HG03097 (cell line): ENCODE results near the gene ZBTB5.
"Not testable (repeated sequence)": the region's sequence is repeated elsewhere in the genome, so short reads cannot be mapped to it uniquely, and the experiment has no call there.

ENCODE experiments used
- ATAC-seq: cut with Tn5 transposase; IDR thresholded peaks from one replicate; pipeline ENCODE4 v1.9.1; 2021; ENCODE audit not compliant: unreplicated experiment, low FRiP score

ZBTB5 gene

DNA sequence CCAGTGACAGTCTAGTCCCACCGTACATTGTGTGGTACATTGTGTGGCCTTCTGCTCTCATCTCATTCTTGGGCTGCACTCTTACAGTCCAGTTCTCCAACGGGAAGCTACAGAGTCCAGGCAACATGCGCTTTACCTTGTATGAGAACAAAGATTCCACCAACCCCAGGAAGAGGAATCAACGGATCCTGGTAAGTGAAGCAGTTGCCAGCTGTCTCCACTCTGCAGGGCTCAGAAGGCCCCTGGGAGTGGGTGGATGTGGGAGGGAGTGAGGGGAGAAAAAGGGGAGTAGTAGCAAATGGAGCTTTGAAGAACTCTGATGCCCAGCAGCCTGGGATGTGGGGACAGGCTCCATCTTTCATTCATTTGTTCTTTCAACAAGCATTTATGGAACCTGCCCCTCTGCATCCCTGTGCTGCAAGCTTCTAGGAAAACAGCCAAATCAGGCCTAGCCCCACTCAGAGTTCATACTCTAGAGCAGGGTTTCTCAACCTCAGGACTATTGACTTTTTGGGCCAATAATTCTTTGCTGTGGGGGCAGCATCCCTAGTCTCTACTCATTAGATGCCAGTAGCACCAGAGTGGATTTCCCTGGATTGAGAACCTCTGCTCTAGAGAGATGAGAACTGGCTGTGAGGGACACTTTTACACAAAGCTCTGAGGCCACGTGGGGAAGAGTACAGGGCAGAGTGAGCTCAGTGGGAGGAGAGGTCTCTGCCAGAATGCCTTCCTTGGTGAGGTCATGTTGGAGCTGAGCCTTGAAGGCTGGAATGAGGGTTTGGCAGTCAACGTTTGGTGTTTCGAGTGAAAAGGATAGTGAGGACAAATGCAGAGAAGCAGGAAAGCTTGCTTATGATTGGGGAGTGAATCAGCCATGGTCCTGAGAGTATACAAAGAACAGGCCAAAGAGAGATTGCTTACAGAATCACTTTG lies 21.6 kb upstream of the ZBTB5 start:
- no peak for ATAC-seq

DNA sequence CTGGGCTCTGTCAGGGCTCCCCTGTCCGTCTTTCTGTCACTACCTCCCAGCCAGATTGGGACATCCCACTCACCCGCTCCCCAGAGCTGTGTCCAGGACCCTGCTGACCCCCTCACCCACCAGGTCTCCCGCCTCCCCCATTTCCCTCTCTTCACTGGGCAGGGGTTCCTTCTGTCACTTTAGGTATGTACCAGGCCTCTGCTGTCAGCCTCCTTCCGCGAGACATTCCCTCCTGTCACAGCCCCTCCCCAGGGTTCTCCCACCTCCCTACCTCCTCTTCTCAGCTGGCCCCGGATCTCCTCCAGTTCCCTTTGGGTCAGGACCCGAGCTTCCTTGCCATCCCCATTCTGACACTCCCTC lies 21.0 kb upstream of the ZBTB5 start:
- ATAC-seq = no peak

DNA sequence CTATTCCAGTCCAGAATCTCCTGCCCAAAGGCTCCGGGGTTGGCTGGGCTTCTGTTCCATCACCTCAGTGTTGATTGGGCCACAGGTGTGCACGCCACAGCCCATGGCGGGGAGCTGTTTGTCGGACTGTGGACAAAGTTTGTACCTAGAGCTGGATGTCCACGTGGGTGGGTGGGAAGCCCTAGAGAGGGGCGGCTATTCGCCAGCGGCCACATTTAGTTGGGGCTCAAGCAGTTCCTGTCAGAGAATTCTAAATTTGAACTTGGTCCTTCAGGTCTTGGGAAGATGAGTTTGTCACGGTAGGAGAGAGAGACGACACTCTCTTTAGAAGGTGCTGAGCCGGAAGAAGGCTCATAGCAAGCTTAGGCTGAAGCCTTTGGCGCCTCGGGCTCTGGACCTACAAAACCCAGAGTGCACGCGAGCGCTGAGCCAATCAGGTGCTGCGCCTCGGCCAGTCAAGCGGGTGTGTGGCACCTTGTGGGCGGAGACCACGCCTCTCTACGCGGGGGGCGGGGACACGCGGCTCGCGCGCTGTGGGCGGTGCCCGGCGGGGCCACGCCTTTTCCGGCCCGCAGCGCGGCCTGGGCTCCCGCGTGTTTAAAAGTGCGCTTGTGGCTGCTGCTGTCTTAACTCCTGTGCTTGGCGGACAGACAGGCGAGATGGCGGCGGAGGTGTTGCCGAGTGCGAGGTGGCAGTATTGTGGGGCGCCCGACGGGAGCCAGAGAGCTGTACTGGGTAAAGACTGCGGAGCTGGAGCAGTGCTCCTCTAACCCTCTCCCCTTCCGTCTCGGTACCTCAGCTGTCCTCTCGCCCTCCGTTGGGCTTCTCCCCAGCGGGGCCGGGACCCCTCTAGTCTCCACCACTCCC lies 20.4 kb upstream of the ZBTB5 start, which contains the start of gene POLR1E:
POLR1E (plus strand) TSS at position 560 of the 867 bp plus-strand sequence; CDS start at position 660, 100 bp downstream.
- ATAC-seq = peak; percentile 95

DNA sequence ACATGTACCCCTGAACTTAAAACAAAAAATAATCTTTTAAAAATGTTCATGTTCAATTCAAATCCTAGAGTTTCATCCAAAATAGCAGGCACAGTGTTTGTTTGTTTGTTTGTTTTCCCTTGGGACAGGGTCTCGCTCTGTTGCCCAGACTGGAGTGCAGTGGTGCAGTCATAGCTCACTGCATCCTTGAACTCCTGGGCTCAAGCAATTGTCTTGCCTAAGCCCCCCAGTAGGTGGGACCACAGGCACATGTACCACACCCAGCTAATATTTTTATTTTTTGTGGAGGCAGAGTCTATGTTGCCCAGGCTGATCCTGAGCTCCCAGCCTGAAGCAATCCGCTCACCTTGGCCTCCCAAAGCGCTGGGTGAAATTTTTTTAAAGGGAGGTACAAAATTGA lies 15.5 kb upstream of the ZBTB5 start:
- ATAC-seq = no peak

DNA sequence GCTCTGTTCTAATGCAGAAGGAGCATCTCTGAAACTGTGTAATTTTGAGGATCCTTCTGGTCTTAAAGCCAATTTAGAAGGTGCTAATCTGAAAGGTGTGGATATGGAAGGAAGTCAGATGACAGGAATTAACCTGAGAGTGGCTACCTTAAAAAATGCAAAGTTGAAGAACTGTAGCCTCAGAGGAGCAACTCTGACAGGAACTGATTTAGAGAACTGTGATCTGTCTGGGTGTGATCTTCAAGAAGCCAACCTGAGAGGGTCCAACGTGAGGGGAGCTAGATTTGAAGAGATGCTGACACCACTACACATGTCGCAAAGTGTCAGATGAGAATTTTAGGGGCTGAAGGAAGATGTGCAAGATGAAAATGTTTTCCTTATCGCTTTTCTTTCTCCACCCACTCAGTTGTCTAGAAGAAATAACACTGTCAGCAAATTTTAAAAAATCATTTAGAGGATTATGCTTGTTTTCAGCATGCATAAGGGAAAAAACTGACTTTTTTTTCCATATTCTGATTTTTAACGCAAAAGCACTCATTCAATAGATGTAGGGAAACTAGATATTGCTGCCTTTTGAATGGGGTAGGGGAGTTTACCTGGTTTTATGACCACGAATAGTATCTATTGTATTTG lies 12.9 kb upstream of the ZBTB5 start:
- not testable (repeated sequence) for ATAC-seq

DNA sequence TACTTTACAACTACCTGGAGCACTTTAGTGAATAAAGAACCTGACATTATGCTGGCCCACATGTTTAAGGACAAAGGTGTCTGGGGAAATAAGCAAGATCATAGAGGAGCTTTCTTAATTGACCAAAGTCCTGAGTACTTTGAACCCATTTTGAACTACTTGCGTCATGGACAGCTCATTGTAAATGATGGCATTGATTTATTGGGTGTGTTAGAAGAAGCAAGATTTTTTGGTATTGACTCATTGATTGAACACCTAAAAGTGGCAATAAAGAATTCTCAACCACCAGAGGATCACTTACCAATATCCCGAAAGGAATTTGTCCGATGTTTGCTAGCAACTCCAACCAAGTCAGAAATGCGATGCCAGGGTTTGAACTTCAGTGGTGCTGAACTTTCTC lies 12.2 kb upstream of the ZBTB5 start:
- not testable (repeated sequence) for ATAC-seq

DNA sequence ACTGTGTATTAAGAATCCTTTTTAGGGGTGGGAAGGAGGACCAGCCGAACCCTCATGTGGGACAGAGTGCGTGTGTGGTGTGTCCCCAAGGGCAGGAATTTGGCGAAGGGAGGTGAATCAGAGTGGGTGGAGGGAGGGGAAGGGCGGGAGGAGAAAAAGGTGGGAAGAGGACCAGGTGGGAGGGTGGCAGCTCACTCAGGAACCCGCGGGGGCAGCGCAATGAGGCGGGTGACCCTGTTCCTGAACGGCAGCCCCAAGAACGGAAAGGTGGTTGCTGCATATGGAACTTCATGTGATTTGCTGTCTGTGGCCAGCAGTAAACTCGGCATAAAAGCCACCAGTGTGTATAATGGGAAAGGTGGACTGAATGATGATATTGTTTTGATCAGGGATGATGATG lies 11.7 kb upstream of the ZBTB5 start:
- no peak for ATAC-seq

DNA sequence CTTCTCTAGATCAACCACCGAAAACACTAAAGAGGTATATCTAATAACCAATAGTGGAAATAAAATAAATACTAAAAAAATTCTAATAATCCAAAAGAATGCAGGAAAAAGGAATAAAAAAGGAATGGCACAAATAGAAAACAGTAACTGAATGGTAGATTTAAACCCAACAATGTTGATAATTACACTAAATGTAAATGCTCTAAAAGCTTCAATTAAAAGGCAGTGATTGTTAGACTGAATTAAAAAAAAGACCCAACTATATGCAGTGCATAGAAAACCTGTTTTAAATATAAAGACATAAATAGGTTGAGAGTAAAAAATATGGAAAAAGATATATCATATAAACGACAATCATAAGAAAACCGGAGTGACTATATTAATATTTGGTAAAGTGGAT lies 9.2 kb upstream of the ZBTB5 start:
- ATAC-seq = no peak

DNA sequence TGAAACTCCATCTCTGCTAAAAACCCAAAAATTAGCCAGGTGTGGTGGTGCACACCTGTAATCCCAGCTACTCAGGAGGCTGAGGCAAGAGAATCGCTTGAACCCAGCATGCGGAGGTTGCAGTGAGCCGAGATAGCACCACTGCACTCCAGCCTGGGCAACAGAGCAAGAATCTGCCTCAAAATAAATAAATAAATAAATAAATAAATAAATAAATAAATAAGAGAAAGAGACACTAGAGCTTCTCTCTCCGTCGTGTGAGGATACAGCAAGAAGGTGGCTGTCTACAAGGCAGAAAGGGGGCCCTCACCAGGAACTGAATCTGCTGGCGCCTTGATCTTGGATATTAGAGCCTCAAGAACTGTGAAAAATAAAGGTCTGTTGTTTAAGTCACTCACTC lies 8.7 kb upstream of the ZBTB5 start:
- ATAC-seq = not testable (repeated sequence)

DNA sequence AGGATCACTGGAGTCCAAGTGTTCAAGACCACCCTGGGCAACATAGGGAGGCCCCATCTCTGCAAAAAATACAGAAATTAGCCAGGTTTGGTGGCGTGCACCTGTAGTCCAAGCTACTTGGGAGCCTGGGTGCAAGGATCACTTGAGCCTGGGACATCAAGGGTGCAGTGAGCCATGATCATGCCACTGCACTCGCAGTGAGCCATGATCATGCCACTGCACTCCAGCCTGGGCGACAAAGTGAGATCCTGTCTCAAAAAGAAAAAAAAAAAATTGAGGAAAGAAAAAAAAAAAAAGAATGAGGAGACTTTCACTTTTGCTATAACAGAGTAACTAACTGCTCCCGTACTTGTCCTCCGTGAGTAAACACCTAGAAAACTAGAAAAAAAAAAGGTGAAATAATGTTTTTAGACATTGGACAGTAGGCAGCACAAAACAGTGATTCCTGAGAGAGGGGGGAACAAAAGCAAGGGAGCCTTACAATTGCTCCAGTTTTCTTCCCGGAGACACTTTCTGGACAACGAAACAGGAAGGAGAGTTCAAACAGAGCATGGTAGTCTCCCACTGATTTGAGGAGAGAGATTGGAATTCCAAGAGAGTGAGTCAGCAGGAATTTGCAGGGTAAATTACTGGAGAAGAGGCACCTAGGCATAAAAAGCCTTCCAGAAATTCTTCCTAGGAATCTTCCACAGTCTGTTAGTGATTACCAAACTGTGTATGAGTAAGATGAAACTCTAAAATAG lies 6.9 kb upstream of the ZBTB5 start:
- no peak for ATAC-seq

DNA sequence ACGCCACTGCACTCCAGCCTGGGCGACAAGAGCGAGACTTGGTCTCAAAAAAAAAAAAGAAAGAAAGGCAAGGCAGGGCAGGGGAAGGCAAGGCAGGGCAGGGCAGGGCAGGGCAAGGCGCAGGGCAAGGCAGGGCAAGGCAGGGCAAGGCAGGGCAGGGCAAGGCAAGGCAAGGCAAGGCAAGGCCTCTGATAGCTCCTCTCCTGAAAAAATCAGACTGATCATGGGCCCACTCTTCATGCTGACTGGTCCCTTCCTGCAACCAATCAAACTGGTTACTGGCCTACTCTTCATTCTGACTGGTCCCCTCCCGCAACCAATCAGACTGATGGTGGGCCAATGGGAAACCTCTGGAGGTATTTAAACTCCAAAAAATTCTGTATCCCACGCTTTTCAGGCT lies 3.4 kb upstream of the ZBTB5 start:
- ATAC-seq = no peak

DNA sequence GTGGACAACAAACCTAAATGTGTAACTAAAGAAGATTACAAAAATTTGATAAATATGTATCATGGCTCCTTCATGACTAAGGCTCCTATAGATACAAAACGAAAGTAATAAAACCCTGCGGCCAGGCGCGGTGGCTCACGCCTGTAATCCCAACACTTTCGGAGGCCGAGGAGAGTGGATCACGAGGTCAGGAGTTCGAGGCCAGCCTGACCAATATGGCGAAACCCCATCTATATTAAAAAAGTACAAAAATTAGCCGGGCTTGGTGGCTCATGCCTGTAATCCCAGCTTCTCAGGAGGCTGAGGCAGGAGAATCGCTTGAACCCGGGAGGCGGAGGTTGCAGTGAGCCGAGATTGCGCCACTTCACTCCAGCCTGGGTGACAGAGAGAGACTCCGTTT lies 2.3 kb upstream of the ZBTB5 start:
- ATAC-seq = not testable (repeated sequence)

DNA sequence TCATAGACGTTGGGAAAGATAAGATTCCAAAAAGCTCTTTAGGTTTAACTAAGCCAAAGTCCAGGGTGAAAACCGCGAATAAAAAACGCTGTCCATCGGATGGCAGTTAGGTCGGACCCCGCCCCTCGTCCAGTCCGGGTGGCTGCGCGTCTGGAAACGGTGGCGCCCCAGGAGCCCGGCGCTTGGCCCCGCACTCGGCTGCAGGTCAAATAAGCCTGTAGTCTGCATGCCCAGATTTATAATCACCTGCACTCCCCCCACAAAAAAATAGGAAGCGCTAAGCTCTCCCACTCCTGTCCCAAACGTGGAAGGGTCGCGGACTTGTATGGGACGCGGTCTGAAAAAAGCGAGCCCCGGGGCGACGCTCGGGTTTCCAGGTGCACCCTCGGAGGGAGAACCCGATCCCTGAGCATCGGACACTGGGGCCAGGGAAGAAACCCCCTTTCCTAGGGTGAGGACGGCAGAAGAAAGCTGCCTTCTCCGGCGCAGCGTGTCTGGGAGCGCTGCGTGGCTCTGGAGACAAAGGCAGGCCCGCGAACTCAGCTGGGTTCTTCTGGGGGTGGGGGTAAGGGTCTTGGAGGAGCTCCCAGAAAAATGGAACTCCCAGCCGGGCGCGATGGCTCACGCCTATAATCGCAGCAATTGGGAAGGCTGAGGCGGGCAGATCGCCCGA lies 923 bp upstream of the ZBTB5 start:
- peak; percentile 5 for ATAC-seq

DNA sequence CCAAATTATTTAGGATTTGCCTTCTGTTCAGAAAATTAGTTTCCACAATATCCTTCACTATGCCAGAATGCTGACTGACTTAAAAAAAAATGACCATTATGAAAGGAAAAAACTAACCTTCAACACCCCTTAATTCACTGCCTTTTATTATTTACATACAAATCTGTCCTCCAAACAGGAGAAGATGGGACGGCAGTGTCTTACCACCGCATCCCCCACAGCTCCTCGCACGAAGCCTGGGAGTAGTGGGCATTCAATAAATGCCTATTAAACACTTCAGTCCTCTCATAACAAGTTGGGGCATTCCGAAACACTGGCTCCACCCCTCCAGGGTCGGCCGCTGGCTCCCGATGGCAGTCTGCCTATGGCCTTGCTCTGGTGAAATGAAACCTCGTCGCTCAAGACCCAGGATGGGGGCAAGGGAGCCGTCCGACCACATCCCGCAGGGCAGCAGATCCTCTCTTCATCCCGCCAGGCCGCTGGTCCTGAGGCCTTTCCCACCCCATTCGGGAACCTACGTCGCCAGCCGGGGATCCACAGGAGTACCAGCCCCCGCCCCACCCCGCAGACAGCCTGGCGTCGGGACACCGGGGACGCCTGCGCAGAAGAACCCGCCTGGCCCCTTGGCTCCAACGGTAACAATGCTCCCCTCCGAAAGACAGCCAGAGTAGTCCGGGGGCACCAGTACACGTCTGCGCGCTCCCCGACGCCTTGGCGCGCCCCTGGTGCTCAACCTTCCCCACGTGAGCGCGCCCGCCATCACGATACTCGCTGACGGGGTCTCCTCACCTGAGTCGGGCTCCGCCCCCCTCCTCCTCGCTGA lies 613 bp downstream of the ZBTB5 start:
- ATAC-seq = peak; percentile 31

DNA sequence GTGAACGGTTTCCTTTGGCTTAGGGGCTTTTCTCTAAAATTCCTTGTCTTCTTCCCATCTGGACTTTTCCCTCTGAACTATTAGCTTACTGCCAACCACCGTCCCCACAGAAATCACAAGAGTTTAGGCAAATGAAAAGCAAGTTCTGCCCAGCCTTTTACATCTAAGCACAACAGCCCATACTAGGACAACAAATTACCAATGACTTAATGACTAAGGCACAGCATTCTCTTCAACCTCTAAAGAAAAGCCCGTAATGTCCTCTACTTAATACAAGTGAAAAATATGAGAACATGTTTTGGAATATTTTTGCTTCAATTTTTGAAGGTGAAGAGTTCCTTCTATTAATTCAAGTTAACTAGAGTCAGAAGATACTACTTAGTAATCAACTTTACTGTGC lies 1.2 kb downstream of the ZBTB5 start:
- no peak for ATAC-seq

DNA sequence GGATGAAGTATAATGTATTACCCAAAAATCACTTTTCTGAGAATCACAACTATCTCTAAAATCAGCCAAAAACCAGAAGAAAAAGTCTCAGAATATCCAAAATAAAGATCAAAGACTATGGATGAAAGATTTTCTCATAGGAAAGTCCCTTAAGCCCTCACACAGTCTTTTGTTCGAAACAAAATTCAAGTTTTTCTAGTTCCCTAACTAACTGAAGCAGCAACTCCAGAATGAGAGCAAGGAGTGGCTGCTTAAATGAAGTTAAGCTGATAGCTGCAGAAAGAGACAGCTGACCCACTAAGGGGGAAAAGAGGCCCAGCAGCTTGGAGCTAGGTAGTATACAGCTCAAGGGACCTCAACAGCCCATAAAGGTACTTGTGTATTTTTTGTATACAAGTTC lies 8.4 kb downstream of the ZBTB5 start:
- no peak for ATAC-seq

DNA sequence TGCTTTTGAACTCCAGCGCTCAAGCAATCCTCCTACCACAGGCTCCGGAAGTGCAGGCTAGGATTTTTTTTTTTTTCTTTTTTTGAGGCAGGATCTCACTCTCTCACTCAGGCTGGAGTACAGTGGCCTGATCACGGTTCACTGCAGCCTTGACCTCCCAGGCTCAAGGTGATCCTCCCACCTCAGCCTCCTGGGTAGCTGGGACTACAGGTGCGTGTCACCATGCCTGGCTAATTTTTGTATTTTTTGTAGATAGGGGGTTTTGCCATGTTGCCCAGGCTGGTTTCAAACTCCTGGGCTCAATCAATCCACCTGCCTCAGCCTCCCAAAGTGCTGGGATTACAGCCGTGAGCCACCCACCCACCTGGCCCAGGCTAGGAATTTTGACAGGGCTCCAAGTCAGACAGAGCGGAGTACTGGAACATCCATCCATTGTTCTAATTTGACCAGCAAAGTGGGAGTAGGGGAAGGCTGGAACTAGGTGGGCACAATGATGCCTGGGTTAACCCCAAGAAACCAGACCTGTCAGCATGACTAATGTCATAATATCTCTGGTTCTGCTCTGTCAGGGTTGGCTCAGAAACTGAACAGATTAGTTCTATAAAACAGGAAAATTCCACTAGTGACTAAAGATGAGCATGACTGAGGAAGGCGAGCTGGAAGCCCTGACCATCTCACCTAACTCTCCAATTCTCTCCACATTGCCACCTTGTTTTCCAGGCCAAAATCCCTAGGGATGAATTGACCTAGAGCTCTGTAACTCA lies 9.2 kb downstream of the ZBTB5 start:
- ATAC-seq = no peak

DNA sequence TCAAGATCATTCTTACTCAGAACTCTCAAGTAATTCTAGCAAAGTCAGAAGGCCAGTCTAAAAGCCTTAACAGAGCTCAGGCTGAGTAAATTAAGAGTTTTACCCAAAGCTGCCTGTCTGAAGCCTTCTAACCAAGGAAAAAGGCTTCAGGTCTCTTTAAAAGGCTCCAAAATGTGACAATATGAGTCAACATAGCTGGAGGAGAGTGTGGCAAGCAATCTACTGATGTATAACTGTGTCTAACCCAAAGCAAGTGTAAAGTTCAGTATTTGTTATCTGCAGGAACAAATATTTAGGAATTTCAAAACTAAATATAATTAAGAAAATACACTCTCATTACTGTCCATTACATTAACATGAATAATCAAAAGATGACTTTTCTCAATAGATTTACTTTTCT lies 11.0 kb downstream of the ZBTB5 start:
- ATAC-seq = no peak
